Measurements from ENCODE around the gene FGD4.

FGD4 gene

GRCh38 chr12:32399370-32400113 is at the start of gene FGD4:
TSS of gene FGD4 (plus strand) at chr12:32399558.
- peak in 1 of 2 experiments; percentile 2 for DNase-seq

GRCh38 chr12:32353540-32353939 is 45.8 kb upstream of the FGD4 start:
- DNase-seq: no peak

GRCh38 chr12:32357601-32358249 is 41.6 kb upstream of the FGD4 start:
- no peak for DNase-seq

- DNase-seq: no peak
Observed at GRCh38 chr12:32360956-32361355, 38.4 kb upstream of the FGD4 start.

- no peak for DNase-seq
Observed at GRCh38 chr12:32362892-32363291, 36.5 kb upstream of the FGD4 start.

- peak; percentile 10 to 17 for DNase-seq
Observed at GRCh38 chr12:32365473-32366064, 33.8 kb upstream of the FGD4 start.

- no peak for DNase-seq
Observed at GRCh38 chr12:32366714-32367113, 32.6 kb upstream of the FGD4 start.

GRCh38 chr12:32367381-32367780 is 32.0 kb upstream of the FGD4 start:
- DNase-seq: no peak

GRCh38 chr12:32369202-32369601 is 30.2 kb upstream of the FGD4 start:
- DNase-seq: no peak

GRCh38 chr12:32377344-32378055 is 21.9 kb upstream of the FGD4 start:
- DNase-seq: no peak

GRCh38 chr12:32379213-32379612 is 20.1 kb upstream of the FGD4 start:
- no peak for DNase-seq

GRCh38 chr12:32379667-32380066 is 19.7 kb upstream of the FGD4 start:
- DNase-seq: no peak

- no peak for DNase-seq
Observed at GRCh38 chr12:32382226-32382625, 17.1 kb upstream of the FGD4 start.

- DNase-seq: no peak
Observed at GRCh38 chr12:32390572-32391219, 8.7 kb upstream of the FGD4 start.

GRCh38 chr12:32395026-32395425 is 4.3 kb upstream of the FGD4 start:
- DNase-seq: no peak

GRCh38 chr12:32397696-32398095 is 1.7 kb upstream of the FGD4 start:
- DNase-seq: no peak

GRCh38 chr12:32398181-32398580 is 1.2 kb upstream of the FGD4 start:
- DNase-seq: no peak

- no peak for DNase-seq
Observed at GRCh38 chr12:32398816-32399369, 465 bp upstream of the FGD4 start.

GRCh38 chr12:32400114-32400672 is 835 bp downstream of the FGD4 start:
- DNase-seq: no peak

GRCh38 chr12:32400866-32401265 is 1.5 kb downstream of the FGD4 start:
- no peak for DNase-seq

- DNase-seq: no peak
Observed at GRCh38 chr12:32402170-32402569, 2.8 kb downstream of the FGD4 start.

GRCh38 chr12:32402946-32403345 is 3.6 kb downstream of the FGD4 start:
- no peak for DNase-seq
